COLO668 (cell line): ENCODE data around the gene CCND1.
A peak's percentile ranks its signal among the peaks of the same experiment; 100 is the strongest.
"Not testable (repeated sequence)": the region's sequence is repeated elsewhere in the genome, so short reads cannot be mapped to it uniquely, and the experiment has no call there.

Experiments
- DNase-seq: peaks from one replicate; lab custom pipeline; 2025; ENCODE audit not compliant: unreplicated experiment; lab: John Stamatoyannopoulos, UW

Gene CCND1

DNA sequence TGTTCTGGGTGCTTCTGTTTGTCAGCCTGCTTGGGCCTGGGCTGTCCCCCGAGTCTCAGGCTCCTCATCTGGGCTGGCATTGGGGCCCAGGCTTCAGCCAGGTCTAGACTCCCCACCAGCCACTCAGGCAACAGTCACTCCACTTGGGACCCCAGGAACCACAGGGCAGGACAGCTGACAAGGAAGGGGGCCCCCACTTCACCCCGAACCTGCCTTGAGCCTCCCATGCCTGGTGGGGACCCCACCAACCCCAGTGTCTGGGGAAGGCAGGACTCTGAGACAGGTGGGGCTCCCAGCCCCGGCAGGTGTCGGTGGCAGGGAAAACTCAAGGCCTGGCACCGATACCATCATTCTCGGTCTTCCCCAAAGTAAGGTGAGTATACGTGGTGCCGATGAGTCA, 45.9 kb downstream of the CCND1 start:
- DNase-seq = no peak

DNA sequence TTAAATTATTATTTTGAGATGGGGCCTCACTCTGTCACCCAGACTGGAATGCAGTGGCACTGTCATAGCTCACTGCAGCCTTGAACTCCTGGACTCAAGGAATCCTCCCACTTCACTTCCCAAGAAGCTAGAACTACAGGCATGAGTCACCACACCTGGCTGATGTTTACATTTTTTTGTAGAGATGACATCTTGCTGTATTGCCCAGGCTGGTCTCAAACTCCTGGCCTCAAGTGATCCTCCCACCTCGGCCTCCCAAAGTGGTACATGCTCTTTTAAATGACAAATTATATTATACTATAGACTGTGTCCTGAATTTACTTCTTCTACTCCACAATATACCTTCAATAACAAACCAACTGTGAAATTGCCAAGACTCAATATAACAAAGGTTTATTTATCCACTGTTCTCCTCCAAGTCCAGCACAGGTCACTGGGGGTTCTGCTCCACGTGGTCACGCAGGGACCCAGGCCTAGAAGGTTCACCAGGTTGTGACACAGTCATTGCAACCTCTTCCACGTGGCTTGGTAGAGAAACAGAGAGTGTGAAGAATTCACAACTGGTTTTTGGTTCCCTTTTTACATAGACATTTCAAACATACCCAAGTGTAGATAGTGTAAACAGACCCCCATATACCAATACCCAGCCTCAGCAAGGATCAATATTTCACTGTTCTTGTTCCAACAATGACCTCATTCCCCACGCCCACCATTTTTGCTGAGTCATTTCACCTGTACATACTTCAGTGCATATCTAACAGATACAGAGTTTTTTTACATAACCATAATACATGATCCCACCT, 47.2 kb downstream of the CCND1 start:
- peak; percentile 25 for DNase-seq

DNA sequence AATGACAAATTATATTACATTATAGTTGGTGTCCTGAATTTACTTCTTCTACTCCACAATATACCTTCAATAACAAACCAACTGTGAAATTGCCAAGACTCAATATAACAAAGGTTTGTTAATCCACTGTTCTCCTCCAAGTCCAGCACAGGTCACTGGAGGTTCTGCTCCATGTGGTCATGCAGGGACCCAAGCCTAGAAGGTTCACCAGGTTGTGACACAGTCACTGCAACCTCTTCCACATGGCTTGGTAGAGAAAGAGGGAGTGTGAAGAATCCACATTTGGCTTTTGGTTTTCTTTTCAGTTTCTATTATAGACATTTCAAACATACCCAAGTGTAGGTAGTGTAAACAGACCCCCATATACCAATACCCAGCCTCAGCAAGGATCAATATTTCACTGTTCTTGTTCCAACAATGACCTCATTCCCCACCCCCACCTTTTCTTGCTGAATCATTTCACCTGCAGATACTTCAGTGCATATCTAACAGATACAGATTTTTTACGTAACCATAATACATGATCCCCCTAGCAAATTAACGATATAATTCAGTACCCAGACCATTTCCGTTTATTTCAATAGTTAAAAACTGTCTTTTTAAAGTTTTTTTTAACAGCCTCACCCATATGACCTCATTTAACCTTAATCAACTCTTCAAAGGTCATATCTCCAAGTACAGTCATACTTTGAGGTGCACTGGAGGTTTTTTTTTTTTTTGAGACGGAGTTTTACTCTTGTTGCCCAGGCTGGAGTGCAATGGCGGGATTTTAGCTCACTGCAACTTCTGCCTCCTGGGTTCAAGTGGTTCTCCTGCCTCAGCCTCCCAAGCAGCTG, 48.7 kb downstream of the CCND1 start:
- DNase-seq = no peak

DNA sequence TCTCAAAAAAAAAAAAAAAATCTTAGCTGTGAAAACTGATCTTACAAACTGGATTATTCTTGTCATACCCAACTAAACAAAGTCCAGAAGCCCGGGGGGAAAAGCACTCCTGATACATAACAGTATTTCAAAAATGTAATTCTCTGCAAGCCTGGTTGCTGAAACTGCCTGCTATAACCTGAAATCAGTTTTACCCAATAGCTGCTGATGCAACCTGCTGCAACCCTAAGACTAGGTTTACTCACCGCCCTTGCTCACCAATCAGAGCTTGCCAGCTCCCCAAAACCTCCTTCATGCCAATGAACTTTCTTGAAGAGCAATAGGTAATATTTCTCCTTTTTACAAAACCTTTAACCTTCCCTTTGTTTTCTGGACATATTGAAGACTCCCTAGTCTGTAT, 50.5 kb downstream of the CCND1 start:
- DNase-seq = no peak

DNA sequence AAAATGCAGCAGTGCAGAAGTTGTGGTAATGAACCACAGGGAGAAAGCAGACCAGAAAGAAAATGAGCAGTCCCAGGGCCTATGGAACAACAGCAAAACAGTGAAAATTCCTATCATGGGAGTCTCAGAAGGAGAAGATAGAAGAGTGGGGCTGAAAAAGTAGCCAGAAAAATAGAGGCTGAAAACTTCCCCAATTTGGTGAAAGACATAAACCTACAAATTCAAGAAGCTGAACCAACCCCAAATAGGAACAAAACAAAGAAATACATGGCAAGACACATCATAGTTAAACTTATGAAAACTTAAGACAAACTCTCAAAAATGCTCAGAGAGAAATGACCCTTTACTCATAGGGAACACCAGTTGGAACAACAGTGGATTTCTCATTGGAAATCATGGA, 51.5 kb downstream of the CCND1 start:
- no peak for DNase-seq

DNA sequence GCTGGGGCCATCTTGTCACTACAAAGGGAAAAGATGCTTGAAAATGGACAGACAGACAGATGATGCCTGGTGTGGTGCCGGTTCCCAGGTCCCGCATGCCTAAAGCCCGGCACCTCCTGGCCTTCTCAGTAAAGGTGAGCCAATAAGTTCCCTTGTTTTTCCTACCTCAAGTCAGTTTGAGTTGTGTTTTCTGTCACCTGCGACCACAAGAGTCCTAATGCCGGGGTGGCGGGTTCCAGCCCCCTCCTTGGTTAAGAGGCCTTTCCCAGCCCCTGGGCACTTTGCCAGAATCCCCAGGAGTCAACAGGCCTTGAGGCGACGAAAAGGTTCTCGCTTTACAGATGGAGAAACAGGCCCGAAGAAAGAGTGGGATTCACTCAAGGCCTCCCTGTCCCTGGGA, 53.8 kb downstream of the CCND1 start:
- DNase-seq = peak; percentile 4

DNA sequence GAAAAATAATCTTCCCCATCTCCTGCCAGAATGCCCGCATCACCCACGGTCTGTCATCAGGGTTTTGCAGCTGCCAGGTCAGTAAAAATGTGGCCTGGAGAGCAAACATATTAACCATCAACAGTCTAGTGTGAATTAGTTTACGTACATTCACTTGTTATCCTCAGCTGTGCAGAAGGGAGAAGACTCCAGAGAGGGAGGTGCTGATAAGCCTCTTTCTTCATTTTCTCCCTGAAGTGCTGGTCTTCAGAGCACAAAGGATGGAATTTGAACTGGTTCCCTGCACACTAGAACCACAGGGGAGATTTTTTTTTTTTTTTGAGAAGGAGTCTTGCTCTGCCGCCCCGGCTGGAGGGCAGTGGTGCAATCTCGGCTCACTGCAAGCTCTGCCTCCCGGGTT, 54.6 kb downstream of the CCND1 start:
- DNase-seq = no peak

DNA sequence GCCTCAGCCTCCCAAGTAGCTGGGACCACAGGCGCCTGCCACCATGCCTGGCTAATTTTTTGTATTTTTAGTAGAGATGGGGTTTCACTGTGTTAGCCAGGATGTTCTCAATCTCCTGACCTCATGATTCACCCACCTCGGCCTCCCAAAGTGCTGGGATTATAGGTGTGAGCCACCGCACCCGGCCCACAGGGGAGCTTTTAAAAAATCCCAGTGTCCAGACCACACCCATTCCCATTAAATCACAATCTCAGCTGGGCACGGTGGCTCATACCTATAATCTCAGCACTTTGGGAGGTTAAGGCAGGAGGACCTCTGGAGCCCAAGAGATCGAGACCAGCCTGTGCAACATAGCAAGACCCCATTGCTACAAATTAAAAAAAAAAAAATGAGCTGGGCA, 55.0 kb downstream of the CCND1 start:
- not testable (repeated sequence) for DNase-seq

DNA sequence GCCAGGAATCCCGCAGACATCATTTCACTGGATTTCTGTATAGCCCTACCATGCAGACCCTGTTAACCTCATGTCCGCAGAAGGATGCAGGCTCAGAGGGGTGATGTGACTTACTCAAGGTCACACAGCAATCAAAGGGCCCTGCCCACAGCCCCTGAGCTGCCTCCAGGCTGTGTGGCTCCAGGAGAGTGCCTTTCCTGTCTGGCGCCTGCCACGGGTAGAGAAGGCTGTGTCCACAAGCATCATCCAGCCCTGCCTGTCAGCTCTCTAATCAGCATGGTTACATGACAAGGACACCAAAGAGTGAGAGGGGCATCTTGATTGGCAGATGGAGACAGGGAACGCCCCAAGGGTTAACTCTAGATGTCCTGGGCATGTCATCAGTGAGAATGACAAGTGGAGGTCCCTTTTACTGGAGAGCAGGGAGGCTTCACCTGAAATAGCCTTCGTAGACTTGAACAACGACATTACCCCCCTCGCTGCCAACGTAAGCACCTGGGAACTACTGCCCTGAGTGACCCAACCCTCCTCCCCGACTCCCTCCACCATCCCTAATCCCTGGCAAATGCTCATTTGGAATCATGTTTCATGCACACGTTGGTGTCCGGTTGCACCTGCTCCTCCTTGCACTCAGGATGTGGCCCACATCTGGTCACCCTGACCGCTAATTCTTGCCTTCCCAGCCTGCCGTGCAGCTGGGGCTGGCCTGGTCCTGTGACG, 56.0 kb downstream of the CCND1 start:
- DNase-seq = peak; percentile 48

DNA sequence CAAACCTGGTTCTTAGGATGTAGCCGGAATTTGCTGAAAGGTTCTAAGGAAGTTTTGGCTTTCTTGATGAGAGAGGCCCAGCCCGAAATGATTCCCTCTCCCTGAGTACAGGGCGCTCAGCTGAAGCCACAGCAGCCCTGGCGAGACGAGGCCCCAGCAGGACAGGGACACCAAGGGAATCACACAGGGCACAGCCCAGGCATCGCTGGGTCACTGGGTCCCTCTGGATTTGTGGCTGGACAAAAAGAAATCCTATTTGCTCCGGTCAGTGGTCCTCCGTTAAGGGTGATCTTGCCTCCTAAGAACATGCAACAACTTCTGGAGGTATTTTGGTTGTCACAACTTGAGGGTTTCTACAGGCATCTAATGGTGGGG, 56.5 kb downstream of the CCND1 start:
- DNase-seq = no peak

DNA sequence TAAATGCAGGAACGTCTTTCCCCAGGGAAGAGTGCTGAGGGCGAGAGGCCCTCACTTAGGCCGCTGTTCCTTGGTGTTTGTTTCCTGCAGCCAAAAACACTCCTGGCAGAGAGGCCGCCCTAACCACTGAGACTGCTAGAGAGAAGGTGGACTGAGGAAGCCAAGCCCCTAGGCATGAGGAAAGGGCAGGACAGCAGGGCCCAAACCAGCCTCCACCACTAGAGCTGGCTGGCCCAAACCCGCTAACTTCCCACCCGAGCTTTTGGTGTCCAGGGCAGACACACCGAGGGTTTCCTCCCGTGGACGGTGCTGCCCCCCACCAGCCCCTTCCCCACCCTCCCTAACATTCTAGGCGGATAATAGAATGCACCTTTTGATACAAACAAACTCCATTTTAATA, 56.9 kb downstream of the CCND1 start:
- no peak for DNase-seq

DNA sequence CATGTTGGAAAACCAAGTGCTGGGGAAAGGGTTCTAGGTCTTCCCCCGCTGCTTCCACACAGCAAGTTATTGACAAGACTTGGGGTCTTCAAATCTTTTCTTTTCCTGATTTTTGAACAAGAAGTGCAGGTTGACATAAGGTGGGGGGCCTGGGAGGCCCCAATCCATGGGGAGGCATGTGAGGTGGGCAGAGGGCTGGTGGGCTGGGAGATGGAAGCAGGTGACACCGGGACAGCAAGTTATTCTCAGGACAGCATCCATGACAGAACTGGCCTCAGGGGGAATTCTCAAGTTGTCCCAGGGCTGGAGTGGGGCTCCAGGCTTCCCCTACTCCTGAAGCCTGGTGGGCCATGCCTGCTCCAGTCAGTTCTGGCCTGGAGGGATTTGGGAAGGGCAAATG, 57.4 kb downstream of the CCND1 start:
- DNase-seq = no peak

DNA sequence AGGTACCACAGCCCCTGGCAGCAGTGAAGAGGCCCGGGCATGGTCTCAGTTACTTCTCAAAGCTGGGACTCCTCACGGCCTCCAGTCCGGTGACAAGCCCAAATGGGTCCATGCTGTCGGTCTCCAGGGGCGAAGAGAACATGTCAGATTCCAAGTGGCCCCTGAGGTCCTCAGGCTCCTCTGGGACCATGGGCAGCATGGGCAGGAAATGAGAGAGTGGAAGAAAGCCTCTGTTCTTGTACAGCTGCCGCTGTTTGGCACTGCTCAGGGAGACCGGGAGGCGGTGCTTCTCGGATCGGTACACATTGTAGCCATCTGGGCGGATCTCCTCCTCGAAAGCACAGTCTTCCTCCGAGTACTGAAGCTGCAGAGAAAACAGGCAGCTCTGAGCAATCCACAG, 58.3 kb downstream of the CCND1 start:
- DNase-seq = no peak

DNA sequence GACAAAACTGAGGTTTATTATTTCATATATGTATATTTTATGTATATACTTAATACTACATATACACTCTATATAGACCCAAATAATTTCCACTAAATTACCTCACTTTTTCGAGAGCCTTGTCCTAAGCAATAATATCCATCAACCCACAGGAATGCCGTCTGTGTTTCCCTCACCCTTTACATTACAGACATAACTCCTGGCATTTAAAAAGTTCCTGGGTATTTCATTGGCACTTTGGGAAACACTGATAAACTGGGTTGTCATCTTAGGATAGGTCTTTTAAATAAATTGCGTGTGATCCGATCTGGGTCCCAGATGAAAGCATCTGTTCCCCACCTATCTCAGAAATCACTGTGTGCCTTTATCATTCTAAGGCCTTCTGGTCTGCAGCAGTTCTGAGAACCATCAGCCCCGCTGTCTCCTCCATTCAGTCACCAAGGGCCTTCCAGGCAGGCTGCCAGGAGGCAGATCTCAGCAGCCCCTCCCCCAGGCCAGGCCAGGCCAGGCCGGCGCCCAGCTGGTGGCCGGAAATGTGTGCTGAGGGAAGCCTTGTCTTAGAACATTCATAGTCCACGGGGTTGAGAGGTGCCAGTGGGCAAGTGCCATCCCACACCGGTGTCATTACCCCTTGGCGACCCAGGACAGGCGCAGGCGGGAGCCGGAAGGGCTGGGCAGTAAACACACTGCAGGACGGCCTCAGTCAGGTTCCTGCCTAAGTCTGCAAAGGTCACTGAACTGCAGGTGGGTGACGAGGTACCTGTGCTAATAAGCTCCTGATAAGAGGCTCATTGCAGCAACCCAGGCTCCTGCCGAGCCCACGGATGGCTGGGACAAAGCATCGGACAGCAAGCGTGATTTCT, 59.6 kb downstream of the CCND1 start:
- peak; percentile 72 for DNase-seq

DNA sequence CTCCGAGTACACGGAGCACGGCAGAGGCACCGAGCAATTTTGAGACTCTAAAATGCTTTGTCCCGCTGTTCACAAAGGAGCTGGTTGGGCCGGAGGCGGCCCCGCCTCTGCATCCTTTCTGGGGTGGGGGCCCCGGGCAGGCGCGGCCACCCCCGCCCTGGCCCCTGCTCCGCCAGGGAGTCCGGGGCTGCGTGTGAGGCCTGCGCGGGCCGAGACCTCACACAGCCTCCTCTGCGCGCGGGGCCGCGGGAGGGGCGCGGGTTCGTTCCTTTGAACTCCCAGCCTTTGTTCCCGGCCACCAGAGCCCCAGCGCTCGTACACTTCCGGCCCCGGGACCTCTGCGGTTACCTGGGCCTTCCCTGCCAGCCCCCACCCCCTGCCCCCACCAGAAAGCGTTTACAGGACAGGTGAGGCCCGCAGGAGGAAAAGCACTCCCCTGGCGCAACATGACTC, 61.3 kb downstream of the CCND1 start:
- DNase-seq = no peak

DNA sequence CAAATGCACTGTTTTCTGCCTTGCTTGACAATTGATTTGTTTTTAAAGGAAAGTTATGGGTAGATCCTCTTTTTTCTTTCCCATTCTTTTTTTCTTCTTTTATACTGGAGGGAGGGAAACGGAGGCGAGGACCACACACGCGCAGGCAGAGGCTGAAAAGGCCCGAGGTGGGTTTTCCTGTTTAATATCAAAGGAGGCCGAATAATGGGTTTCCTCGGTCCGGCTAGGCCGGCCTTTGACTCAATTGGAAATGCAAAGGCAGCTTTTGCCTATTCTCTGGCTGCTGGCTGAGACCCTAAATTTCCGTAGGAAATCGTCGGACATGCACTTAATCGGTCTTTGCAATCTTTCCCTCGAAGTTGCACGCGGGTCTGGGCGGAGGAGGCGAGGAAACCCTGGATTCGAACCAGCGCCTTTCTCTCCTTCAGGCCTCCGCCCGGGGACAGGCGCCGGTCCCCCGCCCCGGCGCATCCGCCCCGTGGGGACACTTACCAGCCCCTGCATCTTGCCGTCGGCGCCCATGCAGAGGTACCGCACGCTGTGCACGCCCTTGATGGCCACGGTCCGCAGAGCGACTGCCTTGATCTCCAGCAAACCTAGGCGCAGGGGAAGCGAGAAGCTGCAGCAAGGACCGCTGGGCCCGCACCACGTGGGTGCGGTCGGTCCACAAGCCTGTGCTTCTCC, 62.0 kb downstream of the CCND1 start:
- DNase-seq = no peak

DNA sequence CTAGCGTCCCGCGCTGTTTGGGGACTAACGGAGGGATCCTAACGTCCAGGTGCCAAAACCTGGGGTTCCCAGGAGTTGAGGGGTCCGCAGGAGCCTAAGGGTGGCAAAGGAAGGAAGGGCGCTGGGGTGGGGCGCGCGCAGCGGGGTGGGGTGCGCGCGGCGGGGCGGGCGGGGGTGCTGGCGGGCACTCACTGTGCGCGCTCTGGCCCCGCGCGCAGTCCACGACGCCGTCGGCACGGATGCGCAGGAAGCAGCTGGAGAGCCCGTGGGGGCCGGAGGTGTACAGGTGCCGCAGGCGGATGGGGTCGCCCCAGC, 62.5 kb downstream of the CCND1 start:
- DNase-seq = no peak
